Upper lobe of left lung (tissue), 4 donors: ENCODE data around the gene PTPRD.

Experiments
- CTCF ChIP-seq, 6 experiments: fragments of 450-650 bp in 4 of 6; fragments of 200-600 bp in 2 of 6; sonication (generic) in 2 of 6; IDR thresholded peaks; one replicate each; pipeline ENCODE4 v1.5.1; 2016 to 2019; ENCODE audit warnings: antibody characterized with exemption in 6 of 6
- EP300 ChIP-seq, 4 donors: sonication (generic); formaldehyde crosslinking; IDR thresholded peaks; one replicate each; pipeline ENCODE4 v1.5.1; 2017; ENCODE audit warnings: antibody characterized with exemption in 4 of 4, control low read depth in 2 of 4
- POLR2A ChIP-seq, 4 donors: fragments of 450-650 bp; IDR thresholded peaks; one replicate each; pipeline ENCODE4 v1.5.1; 2016 to 2017; ENCODE audit warnings: antibody characterized with exemption in 4 of 4, mild to moderate bottlenecking in 2 of 4
- POLR2AphosphoS5 ChIP-seq, 2 donors: sonication (generic); formaldehyde crosslinking; IDR thresholded peaks; one replicate each; pipeline ENCODE4 v1.5.1; 2017; ENCODE audit warnings: antibody characterized with exemption in 2 of 2

GRCh38 chr9:10232352-10232930, 380.4 kb downstream of the PTPRD start:
- TF ChIP-seq CTCF (IDR thresholded peaks at IDR 0.05): no peak
- TF ChIP-seq POLR2AphosphoS5 (IDR thresholded peaks at IDR 0.05): no peak
- no peak for TF ChIP-seq POLR2A (IDR thresholded peaks at IDR 0.05)
- TF ChIP-seq EP300 (IDR thresholded peaks at IDR 0.05): no peak
